Measurements from ENCODE around the gene NBL1. TPM values are rescaled to one million over a fixed set of nuclear protein-coding genes. Genes with fewer than 3 reads are reported as not detected.
A peak's percentile ranks its signal among the peaks of the same experiment; 100 is the strongest.

NBL1 gene
- total and polyA plus RNA-seq, 2 experiments from 2014 or later: 22.3 to 46.9 TPM

GRCh38 chr1:19640363-19641316 is 3.5 kb upstream of the NBL1 start:
- Histone ChIP-seq H2AFZ (no peak overlapping the region), H3K79me2 (peaks cover 10% of the 10 kb centered on the region), H3K4me2 (peak overlapping the region; percentile 39), H3K4me1 (ENCODE audit: insufficient read depth) (peaks cover 7% of the 10 kb centered on the region), H3K27ac (peak overlapping the region; percentile 33), H3K4me3 (no peak overlapping the region), H3K9me3 (ENCODE audit: low read depth) (no peaks in the 10 kb centered on the region), H3K9me2 (replicated peaks; ENCODE audit: insufficient read depth) (no peaks in the 10 kb centered on the region), H3K36me3 (replicated peaks; ENCODE audit: insufficient read depth, low read depth) (no peaks in the 10 kb centered on the region), H3K27me3 (peaks cover 17% of the 10 kb centered on the region), H4K20me1 (ENCODE audit: insufficient read depth, poor library complexity, severe bottlenecking) (no peaks in the 10 kb centered on the region)
- TF ChIP-seq CTCF (IDR thresholded peaks at IDR 0.05; ENCODE audit: poor library complexity) (no peak), EZH2 (IDR thresholded peaks at IDR 0.05; ENCODE audit: borderline replicate concordance) (no peak), EZH2phosphoT487 (IDR thresholded peaks at IDR 0.05; ENCODE audit: low read depth, severe bottlenecking, unreplicated experiment) (no peak)
- DNase-seq (ENCODE audit: low spot score): peak; percentile 50
- 31% methylated on average over 14 of the region's 14 CpGs for WGBS (ENCODE audit: low lambda C conversion rate, missing lambda C conversion rate)

GRCh38 chr1:19643121-19643520 is 990 bp upstream of the NBL1 start:
- H3K79me2 ChIP-seq: peaks cover 28% of the 10 kb centered on the region
- no peaks in the 10 kb centered on the region for H3K9me2 ChIP-seq (replicated peaks; ENCODE audit: insufficient read depth)
- DNase-seq (ENCODE audit: low spot score): peak; percentile 57
- H4K20me1 ChIP-seq (ENCODE audit: insufficient read depth, poor library complexity, severe bottlenecking): no peaks in the 10 kb centered on the region
- H3K4me3 ChIP-seq: no peak overlapping the region
- H3K9me3 ChIP-seq (ENCODE audit: low read depth): no peaks in the 10 kb centered on the region
- TF ChIP-seq CTCF (IDR thresholded peaks at IDR 0.05; ENCODE audit: poor library complexity) (no peak), EZH2phosphoT487 (IDR thresholded peaks at IDR 0.05; ENCODE audit: low read depth, severe bottlenecking, unreplicated experiment) (no peak), EZH2 (IDR thresholded peaks at IDR 0.05; ENCODE audit: borderline replicate concordance) (no peak)
- no peaks in the 10 kb centered on the region for H3K36me3 ChIP-seq (replicated peaks; ENCODE audit: insufficient read depth, low read depth)
- H3K27ac ChIP-seq: peak overlapping the region; percentile 66
- peaks cover 7% of the 10 kb centered on the region for H3K4me1 ChIP-seq (ENCODE audit: insufficient read depth)
- H2AFZ ChIP-seq: no peak overlapping the region
- peak overlapping the region; percentile 92 for H3K4me2 ChIP-seq
- H3K27me3 ChIP-seq: peaks cover 17% of the 10 kb centered on the region
- 65% methylated on average over 7 of the region's 7 CpGs for WGBS (ENCODE audit: low lambda C conversion rate, missing lambda C conversion rate)

- Histone ChIP-seq H3K4me2 (peak overlapping the region; percentile 95), H3K4me1 (ENCODE audit: insufficient read depth) (peaks cover 7% of the 10 kb centered on the region), H3K9me2 (replicated peaks; ENCODE audit: insufficient read depth) (no peaks in the 10 kb centered on the region), H3K9me3 (ENCODE audit: low read depth) (no peaks in the 10 kb centered on the region), H3K27ac (peak overlapping the region; percentile 72), H3K4me3 (peak overlapping the region; percentile 64), H2AFZ (peak overlapping the region; percentile 55), H3K27me3 (peaks cover 17% of the 10 kb centered on the region), H3K36me3 (replicated peaks; ENCODE audit: insufficient read depth, low read depth) (no peaks in the 10 kb centered on the region), H4K20me1 (ENCODE audit: insufficient read depth, poor library complexity, severe bottlenecking) (no peaks in the 10 kb centered on the region), H3K79me2 (peaks cover 34% of the 10 kb centered on the region)
- 0% methylated on average over 23 of the region's 51 CpGs for WGBS (ENCODE audit: low lambda C conversion rate, missing lambda C conversion rate)
- no peak for TF ChIP-seq EZH2 (IDR thresholded peaks at IDR 0.05; ENCODE audit: borderline replicate concordance)
- no peak for DNase-seq (ENCODE audit: low spot score)
Observed at GRCh38 chr1:19644395-19644680, 227 bp downstream of the NBL1 start.

GRCh38 chr1:19644681-19645410 is 735 bp downstream of the NBL1 start:
- Histone ChIP-seq H3K79me2 (peaks cover 39% of the 10 kb centered on the region), H3K27ac (peak overlapping the region; percentile 72), H3K4me2 (peak overlapping the region; percentile 95), H2AFZ (peak overlapping the region; percentile 55), H3K27me3 (peaks cover 17% of the 10 kb centered on the region), H4K20me1 (ENCODE audit: insufficient read depth, poor library complexity, severe bottlenecking) (no peaks in the 10 kb centered on the region), H3K9me2 (replicated peaks; ENCODE audit: insufficient read depth) (no peaks in the 10 kb centered on the region), H3K36me3 (replicated peaks; ENCODE audit: insufficient read depth, low read depth) (no peaks in the 10 kb centered on the region), H3K4me1 (ENCODE audit: insufficient read depth) (peaks cover 3% of the 10 kb centered on the region), H3K4me3 (peak overlapping the region; percentile 64), H3K9me3 (ENCODE audit: low read depth) (no peaks in the 10 kb centered on the region)
- DNase-seq (ENCODE audit: low spot score): peak; percentile 44
- WGBS (ENCODE audit: low lambda C conversion rate, missing lambda C conversion rate): 4% methylated on average over 31 of the region's 71 CpGs
- peak; percentile 50 for TF ChIP-seq EZH2 (IDR thresholded peaks at IDR 0.05; ENCODE audit: borderline replicate concordance)
- no peak for TF ChIP-seq EZH2phosphoT487 (IDR thresholded peaks at IDR 0.05; ENCODE audit: low read depth, severe bottlenecking, unreplicated experiment)
- TF ChIP-seq CTCF (IDR thresholded peaks at IDR 0.05; ENCODE audit: poor library complexity): no peak
